SK-N-DZ (cell line): ENCODE results near the gene FHAD1.
A peak's percentile ranks its signal among the peaks of the same experiment; 100 is the strongest.

Source experiments
- DNase-seq: peaks from one replicate; pipeline ENCODE4 v3.0.0-alpha.2; 2015; ENCODE audit warnings: low spot score

The FHAD1 gene

DNA sequence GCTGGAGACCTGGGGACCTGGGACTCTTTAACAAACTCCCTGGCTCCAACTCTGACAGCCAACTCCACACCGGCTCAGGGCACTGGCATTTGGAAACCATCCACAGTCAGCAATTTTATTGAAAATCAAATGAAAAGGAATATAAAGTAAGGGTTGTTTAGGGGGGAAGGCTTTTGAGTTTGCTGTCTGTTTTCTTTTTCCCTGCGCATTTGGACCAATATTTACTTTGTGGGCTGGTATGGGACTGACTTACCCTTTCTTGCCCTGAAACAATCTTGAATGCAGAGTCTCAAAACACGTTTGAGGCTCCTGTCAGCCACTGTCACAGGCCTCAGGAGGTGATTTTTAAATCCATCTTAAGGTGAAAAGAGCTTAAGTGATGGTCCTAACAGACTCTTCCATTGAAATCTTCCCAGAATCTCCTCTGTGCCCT is 147.3 kb downstream of the FHAD1 start:
- DNase-seq: no peak

GRCh38 chr1:15397236-15397635 is 150.2 kb downstream of the FHAD1 start:
- DNase-seq: no peak

DNA sequence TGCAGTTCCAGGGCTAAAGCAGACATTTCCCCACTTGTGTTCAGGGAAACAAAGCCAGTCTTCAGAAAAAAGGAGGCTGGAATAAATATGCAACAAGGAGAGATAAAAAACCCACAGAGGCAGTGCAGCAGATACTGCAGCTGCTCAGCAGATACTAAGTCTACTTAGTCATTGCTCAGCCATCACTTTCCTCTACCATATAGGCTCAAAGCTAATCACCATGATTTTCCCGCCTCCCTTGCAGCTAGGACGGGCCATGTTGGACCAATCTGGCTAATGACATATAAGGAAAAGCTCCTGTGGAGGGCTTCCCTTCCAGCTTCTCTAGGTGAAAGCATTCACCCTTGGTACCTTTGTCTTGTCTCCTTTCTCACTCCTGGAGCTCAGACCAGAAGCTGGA is 152.7 kb downstream of the FHAD1 start:
- no peak for DNase-seq

DNA sequence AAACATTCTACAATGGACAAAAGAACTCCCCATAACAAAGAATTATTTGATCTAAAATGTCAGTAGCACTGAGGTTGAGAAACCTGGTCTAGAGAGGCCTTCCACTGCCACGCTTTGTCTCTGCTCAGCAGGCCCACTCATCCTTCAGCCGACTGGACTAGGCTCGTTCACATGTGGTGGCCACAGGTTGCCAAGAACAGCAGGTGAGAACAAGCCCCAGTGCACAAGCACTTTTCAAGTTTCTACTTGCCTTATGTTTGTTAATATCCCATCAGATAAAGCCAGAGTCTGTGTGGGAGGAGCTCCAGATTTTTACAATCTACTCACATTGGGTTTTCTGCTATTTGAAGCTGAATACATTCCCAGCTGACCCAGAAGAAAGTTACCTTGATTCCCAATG is 153.6 kb downstream of the FHAD1 start:
- no peak for DNase-seq

- DNase-seq: no peak
Observed at GRCh38 chr1:15401391-15402055, 154.5 kb downstream of the FHAD1 start.

- DNase-seq: peak; percentile 56
Observed at GRCh38 chr1:15402809-15403450, 155.9 kb downstream of the FHAD1 start.

GRCh38 chr1:15403962-15404580 is 157.0 kb downstream of the FHAD1 start:
- DNase-seq: no peak

- DNase-seq: no peak
Observed at GRCh38 chr1:15405106-15405850, 158.3 kb downstream of the FHAD1 start.

DNA sequence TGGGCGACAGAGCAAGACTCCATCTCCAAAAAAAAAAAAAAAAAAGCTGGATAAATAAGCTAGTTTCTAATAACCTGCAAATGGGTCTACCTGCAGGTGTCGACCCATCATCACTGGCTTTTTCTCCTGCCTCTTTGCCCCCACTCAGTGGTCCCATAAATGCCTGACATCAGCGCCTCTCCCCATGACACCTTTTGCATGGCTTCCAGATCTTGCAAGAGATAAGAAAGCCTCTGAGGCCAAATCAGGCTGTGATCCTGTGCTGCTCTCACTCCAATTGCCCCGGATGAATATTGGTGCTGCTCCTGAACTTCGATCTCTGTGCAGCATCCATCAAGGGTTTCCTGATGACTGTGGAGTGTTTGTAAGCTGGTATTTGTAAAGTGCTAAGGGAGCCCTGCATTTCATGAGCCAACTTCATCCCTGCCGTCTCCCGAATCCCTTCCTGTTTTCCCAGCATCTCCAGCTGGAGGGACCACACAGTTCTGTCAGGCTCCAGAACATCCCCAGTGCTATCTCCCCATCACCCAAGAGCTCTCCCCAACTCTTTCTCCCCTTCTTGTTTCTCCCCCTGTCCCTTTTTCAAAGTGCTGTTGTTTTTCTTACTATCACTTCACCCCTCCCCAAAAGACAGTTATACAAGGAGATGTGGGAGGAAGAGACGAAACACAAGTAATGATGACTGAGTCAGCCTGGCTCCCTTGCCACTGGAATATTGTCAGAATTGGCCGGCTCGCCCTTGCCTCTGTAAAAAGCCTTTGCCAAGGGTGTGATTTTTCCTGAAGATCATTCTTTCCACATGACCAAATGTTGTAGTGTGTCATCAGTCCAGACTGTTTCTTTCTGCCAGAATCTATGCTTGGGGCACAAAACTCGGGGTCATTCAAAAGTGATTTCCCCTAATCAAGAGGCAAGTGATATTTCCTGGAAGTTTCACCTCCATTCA is 159.9 kb downstream of the FHAD1 start:
- no peak for DNase-seq

GRCh38 chr1:15407580-15407979 is 160.6 kb downstream of the FHAD1 start:
- DNase-seq: no peak

DNA sequence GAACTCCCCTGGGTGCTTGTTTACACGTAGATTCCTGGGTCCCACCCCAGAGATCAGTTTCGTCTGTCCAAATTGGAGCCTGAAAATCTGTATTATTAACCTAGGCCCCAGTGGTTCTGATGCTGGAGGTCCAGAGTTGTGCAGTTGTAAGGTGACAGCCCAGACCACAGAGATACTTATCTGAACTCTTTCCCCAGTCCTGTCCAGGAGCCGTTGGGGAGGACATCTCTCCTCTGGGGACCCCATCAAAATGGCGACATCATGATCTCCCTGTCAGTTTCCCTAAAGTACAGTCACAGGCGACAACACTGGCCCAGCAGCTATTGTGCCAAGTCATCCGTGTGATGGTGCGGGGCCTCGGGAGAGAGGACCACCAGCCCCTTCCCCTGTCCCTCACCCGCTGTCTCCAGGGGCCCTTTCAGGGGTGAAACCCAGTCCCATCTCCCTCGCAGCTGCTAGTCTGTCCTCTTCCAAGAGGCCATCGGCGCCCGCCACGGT is 161.9 kb downstream of the FHAD1 start:
- no peak for DNase-seq

DNA sequence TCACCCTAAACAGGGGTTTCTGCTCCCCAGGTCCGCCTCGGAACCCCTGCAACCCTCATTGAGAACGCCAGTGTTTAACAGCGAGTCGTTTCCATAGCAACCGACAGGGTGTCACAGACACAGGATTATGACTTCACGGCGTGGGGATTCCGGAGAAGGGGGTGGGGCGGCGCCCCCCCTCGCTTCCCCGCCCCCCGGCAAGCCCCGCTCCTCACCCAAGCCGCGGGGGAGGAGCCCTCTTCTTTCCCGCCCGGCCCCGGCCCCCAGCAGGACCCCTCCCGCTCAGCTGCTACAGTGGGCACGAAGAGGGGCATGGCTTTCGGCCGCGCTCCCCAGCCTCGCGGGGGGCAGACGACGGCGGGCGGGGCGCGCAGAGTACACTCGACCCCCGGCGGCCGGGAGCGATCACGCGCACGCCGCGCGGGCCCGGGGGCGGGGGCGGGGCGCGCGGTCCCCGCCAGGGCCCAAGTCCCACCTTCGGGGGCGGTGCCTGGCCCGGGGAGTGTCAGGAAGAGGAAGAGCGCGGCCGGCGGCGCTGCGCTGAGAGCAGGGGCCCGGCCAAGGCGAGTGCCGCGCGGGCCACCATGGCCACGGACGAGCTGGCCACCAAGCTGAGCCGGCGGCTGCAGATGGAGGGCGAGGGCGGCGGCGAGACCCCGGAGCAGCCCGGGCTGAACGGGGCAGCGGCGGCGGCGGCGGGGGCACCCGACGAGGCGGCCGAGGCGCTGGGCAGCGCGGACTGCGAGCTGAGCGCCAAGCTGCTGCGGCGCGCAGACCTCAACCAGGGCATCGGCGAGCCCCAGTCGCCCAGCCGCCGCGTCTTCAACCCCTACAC is 162.6 kb downstream of the FHAD1 start, which contains the start of gene EFHD2:
TSS of gene EFHD2 (plus strand) at position 501 of the 835 bp plus-strand sequence. CDS start at position 585, 84 bp downstream.
- DNase-seq: peak; percentile 71

GRCh38 chr1:15410223-15410883 is 163.3 kb downstream of the FHAD1 start:
- no peak for DNase-seq

- no peak for DNase-seq
Observed at GRCh38 chr1:15410884-15411245, 163.8 kb downstream of the FHAD1 start.

- no peak for DNase-seq
Observed at GRCh38 chr1:15411593-15412137, 164.6 kb downstream of the FHAD1 start.

- no peak for DNase-seq
Observed at GRCh38 chr1:15412175-15412800, 165.3 kb downstream of the FHAD1 start.

- DNase-seq: no peak
Observed at GRCh38 chr1:15412843-15413242, 165.8 kb downstream of the FHAD1 start.

GRCh38 chr1:15413563-15414444 is 166.8 kb downstream of the FHAD1 start:
- no peak for DNase-seq
